CD4-positive, alpha-beta T cell treated with Interleukin-17A for 4 hours (primary cell): ENCODE data around the gene PHF14.
"Not testable (repeated sequence)": the region's sequence is repeated elsewhere in the genome, so short reads cannot be mapped to it uniquely, and the experiment has no call there.

ENCODE experiments used
- DNase-seq: peaks from one replicate; pipeline ENCODE4 v3.0.0-alpha.2; 2020; ENCODE audit warnings: mixed read lengths

Gene PHF14

DNA sequence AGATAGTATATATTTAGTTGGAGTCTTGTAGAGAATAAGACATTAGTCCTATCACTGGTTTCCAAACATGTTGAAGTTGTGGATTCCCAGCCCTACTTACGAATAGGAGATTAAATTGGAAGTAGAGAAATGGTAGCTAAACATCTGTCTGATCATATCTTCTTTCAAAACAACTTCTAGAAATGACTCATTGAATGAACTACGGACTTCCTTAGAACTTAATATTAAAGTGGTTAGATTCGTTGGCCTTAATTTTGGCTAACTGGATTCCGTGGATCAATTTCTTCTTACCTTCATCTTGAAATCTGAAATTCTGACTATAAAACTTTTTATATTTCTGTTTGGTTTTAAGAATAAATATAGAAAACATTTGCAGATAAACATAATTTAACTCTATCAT, 3.4 kb downstream of the PHF14 start:
- DNase-seq = no peak

DNA sequence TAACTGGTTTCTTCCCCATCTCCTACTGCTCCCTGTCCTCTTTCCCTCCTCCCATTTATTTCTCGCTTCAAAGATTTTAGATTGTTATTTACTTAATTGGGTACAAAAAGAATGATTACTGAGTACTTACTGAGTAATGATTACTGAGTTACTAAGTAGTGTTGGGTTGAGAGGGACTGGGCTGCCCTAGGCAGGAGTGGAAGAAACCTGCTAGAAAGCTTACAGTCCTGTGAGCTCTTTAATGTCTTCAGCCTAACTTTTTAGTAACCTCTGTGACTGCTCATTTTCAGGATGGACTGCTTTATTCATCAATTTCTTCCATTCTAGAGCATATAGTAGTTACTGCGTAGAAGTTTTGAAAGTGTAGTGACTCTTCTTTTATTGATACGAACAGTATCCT, 7.6 kb downstream of the PHF14 start:
- no peak for DNase-seq

DNA sequence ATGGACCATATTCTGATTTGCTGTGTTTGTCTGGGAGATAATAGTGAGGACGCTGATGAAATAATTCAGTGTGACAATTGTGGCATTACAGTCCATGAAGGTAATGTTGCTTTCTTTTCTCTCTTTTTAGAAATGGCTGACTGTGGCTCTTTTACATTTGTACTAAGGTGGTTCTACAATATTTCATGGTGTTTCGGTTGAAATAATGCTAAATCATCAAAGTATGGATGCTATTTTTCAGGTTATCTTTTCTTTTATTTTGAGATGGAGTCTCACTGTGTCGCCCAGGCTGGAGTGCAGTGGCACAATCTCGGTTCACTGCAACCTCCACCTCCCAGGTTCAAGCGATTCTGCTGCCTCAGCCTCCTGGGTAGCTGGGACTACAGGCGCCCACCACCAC, 17.1 kb downstream of the PHF14 start:
- not testable (repeated sequence) for DNase-seq

DNA sequence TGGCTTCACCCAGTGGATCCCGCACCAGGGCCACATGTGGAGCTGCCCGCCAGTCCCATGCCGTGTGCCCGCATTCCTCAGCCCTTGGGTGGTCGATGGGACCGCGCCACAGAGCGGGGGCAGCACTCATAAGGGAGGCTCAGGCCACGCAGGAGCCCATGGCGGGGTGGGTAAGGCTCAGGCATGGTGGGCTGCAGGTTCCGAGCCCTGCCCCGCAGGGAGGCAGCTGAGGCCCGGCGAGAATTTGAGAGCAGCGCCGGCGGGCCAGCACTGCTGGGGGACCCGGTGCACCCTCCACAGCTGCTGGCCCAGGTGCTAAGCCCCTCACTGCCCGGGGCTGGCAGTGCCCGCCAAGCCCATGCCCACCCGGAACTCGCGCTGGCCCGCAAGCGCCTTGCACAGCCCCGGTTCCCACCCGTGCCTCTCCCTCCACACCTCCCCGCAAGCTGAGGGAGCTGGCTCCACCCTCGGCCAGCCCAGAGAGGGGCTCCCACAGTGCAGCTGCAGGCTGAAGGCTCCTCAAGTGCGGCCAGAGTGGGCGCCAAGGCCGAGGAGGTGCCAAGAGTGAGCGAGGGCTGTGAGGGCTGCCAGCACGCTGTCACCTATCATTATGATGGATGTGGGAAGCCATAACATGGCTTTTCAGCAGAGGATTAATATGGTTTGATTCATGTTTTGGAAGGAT, 22.0 kb downstream of the PHF14 start:
- DNase-seq = not testable (repeated sequence)

DNA sequence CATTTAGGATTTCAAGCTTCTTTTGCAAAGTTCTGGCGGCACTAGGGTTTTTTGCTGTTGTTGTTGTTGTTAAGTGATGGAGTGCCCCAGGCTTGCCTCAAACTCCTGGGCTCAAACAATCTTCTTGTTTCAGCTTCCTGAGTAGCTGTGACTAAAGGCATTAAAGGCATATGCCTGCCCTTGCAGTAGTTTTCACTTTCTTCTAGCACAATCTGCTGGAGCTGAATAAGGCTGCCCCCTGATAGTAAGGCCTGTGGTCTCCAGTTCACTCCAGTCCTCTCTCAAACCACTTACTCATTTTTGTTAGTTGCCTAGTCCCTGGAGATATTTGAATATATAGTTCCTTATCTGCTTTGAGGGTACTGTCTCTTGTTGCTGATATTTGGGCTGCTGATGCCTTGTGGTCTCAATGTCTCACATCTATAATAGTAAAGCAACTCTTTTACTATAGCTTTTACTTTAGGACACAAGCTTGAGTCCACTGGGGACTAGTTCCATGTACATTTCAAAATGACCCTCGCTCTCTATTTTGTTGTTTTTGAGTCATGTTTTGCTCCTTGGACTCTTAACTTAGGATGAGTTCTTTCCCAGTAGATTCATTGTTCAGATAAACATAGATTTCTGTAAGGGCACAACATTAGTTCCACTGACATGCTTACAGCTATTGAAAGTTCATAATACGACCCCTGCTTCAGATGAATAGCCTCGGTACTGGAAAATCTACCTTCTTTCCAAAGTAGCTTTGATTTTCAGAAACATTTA, 25.5 kb downstream of the PHF14 start:
- DNase-seq = no peak

DNA sequence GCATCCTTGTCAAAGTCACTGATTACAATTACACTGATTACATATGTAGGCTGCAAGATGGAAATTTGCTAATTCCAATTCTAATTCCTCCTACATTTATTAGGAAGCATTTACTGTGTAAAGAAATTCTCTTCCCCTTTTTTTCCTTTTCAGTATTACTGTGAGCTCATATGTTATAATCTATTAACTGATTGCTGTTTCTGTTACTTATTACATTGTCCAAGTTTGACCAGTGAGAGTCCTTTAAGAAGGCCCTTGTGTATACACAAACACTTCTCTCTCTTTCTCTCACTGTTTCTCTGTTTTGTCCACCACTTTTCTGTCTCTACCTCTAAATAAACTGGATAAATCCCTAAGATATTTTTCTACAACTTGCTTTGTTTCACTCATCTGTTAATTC, 31.5 kb downstream of the PHF14 start:
- no peak for DNase-seq

DNA sequence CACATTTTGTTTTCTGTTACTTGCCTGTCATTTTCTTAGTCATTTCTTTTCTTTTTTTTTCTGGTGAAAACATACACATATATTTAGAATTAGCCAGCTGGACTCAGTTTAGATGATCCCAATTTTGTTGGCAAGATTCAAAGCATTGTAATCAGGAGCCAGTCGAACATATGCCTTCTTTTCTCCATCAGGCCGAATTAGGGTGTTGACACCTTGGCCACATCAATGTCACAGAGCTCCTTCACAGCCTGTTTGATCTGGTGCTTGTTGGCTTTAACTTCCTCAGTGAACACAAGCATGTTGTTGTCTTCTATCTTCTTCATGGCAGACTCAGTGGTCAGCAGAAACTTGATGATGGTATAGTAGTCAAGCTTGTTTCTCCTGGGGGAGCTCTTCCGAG, 32.6 kb downstream of the PHF14 start:
- DNase-seq = no peak

DNA sequence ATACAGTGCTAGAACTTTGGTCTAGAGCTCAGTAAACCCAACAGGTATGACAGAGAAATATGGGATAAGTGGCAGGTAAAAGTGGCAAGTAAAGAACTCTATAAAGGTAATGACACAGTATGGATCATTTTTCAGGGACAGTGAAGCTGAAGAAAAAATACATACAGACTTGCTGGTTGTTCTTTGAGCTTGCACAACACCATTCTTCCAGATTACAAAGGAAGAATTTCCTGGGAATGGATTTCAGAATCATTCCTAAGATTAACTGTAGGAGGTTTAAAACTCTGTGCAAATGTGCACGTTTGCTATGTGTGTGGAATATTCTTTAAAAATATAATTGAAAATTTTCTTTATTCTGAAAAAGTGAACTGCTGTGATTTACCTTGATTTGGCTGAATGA, 36.0 kb downstream of the PHF14 start:
- DNase-seq = no peak

DNA sequence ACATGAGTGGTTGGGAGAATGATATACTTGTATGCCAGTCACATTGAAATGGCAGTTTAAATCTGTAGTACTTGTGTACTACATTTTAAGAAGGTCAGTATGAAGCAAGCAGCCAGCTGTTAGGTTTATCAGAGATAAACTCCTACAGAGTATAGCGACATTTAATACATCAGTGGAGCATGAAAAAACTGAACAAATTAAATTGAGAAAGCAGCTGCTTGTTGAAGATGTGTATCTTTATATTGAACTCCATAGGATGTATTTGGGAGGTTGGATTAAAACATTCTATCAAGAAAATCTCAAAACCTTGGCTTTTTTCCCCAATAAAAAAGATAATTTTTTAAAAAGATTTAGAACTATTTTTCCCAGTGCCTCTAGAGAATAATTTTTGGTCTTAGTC, 47.8 kb downstream of the PHF14 start:
- DNase-seq = no peak

DNA sequence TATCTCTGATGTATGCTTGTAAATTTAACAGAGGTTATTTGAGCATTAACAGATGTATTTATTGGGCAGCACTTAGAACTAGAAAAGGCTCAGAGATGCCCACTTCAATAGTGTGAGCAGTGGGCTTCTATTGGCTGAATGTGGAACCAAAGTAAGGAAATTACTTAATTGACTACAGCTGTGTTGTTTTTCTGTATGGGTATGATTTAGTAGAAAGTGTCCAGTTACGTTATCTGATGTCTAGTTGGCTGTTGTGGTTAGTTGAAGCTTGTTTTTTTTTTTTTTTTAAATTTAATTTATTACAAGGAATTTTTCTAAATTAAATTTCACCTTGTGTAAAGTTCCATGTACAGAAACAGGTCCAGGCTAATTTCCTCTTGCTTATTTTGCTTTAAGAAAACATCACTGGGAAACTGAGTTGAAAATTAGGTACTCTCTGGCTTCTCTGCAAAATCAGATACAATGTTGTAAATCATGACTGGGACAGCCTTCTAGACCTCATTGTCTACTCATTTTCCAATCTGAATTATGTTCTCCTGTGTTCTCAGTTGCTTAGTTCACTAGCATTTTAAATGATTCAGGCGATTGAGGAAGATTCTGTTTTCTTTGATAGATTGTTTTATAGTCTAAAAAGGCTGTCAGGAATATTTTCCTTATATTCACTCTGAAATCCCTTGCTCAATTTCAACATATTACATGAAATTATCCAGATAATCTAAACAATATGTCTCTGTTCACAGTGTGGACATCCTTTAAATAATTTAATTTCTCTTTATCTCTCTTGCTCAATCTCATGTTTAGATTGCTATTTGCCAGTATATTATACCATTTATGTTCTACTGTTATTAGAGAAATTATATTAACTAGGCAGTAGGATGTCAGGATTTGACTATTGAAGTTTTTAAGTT, 53.0 kb downstream of the PHF14 start:
- no peak for DNase-seq

DNA sequence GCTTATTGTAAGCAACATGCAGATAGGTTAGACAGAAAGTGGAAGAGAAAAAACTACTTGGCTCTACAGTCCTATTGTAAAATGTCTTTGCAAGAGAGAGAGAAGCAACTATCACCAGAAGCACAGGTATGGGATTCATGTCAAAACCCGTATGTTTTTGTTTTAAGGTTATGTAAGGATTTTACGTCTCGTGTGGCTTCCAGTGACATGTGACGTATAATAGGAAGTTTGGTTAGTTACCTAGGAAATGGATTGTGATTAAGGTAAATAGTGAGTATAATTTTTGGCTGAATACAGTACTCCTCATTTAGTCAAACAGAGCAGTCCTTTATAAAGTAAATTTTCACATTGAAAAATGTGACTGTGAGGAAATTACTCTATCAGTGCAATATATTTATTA, 62.0 kb downstream of the PHF14 start:
- no peak for DNase-seq

DNA sequence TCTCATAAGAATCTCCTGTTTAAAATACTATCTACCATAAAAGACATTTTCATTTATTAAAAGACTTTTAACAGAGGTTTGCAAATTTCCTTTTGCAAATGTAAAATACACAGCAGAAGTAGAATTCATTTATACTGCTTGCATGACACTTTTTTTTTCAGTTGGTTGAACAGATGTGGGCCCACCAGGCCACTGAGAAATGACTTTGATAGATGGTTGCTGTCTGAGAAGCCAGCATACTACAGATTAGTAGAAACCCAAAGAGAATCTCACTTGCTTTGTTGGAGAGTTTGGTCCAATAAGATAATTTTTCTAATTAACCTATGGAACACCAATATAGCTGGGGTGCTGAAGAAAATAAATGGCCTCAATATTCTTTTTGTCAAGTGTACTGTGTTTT, 66.3 kb downstream of the PHF14 start:
- DNase-seq = no peak

DNA sequence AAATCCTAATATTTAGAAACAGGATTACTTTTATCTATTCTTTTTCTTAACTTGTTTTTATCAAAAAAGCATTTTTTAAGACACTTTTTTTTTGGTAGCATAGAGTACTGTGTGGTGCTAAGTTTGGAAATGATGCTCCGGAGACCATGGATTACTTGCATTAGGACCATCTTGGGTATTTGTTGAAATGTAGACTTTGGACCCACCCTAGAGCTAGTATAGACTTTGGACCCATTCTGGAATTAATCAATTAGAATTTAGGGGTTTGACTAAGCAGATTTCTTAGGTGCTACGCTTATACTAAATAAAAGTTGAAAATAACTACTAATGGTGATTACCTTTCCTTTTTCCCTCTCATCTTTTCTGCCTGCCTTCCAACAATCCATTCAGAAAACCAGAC, 80.4 kb downstream of the PHF14 start:
- DNase-seq = no peak

DNA sequence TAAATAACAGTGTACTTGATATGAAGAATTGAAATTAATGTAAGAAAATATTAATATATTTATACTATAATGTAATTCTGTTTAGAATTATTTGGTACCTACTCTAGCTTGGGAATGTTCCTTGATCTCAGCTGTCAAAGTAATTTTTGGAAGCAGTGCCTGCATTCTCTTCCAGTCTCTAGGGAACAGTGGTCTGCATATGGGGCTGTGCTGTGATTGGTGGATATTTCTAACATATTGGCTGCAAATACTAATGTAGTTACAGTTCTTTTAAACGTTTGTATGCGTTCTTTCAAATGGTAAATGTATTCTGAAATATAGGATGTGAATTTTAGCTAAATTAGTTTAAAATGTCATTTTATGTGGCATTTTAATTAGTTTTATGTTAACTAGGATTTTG, 87.2 kb downstream of the PHF14 start:
- DNase-seq = no peak

DNA sequence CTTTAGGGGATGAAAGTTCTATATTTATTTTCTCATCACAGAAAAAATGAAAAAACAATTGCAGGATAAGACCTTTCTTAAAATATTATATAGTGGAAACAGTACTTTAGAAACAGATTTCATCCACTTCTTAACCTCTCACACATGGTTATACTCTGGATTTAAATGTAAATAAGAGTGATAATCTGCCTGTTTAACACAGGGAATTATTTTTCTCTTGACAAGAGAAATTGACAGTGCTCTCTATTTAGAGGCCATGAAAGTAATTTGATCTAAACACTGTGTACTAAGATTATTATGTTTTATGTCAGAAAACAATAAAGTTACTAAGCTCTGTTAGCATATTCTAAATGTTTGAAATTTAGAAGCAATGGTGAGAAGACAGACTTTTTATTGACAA, 88.4 kb downstream of the PHF14 start:
- no peak for DNase-seq

DNA sequence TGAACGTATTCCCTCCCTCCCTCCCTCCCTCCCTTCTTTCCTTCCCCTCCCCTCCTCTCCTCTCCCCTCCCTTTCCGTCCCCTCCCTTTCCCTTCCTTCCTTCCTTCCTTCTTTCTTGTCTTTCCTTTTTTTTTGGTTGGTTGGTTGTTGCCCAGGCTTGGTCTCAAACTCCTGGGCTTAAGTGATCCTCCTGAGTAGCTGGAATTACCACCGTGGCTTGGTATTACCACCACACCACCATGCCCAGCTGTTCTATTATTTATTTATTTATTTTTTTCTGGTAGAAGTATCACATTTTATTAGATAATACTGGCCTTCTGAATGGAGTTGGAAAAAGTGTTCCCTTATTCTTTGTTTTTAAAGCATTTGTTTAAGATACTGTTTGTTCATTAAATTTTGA, 95.9 kb downstream of the PHF14 start:
- no peak for DNase-seq

DNA sequence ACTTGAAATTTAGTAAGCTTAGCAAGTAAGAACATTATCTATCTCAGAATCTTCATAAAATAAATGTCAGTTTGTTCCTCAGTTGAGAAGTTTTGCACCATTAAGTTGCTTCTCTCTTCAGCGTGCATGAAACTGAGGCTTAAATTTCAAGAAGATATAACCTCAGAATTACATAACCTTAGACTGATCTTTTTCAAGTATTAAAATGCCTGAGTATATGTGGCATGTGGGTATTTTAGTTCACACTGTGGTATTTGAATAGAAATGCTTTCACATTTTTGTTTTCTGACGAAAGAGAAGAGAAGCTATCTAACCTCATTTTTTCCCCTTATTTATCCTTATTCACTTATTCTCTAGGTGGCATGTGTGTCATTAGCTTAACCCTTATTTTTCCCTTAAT, 104.1 kb downstream of the PHF14 start:
- no peak for DNase-seq

DNA sequence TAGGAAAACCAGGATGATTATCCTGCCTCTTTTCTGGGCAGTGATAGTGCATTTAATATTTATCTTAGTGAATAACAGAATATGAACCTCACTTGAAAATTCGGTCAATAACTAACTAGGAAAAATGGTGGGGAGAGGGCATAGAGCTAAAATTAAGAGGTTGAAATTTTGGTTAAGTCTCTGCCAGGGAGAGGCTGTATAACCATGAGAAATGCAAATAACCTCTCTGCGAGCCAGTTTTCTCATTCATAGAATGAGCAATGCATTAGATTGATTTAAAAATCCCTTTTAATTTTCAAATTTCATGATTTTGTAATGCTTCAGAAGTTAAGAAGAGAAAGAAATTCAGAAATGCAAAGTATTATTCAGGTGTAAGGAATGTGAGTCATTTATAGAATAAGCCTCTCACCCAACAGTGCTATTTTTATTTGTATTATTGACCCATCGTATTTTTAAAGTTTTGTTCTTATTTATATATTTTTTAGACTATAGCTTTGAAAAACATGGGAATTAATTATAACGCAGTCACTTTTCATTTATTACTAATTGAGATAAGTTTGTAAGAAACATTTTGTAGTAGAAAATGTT, 104.7 kb downstream of the PHF14 start:
- no peak for DNase-seq

DNA sequence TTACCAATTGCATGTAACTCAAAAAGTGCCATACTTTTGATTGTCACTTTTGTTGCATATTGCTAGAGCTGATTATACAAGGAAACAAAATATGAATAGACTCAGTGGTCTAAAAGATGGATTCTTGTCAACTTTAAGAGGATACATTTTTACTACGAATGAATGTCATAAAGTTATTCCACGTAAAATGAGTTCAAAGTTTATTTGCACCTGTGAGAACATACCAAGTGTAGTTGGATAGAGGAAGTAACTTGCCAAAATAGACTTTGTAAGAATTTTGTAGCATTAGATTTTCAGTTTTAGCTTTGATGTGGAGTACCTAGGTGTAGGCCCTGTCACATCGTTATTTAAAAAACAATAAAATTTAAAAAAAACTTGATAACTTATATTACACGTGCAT, 106.2 kb downstream of the PHF14 start:
- no peak for DNase-seq

DNA sequence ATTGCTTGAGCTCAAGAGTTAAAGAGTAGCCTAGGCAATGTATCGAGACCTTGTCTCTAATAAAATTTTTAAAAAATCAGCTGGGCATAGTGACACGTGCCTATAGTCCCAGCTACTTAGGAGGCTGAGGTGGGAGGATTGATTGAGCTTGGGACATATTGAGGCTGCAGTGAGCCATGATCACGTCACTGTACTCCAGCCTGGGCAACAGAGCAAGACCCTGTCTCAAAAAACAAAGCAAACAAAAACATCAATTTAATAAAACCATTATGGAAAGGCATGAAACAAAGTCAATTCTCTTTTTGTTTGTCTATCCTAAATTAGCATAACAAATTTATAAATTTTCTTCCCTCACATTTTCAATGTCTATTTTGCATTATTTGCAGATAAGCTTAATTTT, 108.4 kb downstream of the PHF14 start:
- DNase-seq = no peak

DNA sequence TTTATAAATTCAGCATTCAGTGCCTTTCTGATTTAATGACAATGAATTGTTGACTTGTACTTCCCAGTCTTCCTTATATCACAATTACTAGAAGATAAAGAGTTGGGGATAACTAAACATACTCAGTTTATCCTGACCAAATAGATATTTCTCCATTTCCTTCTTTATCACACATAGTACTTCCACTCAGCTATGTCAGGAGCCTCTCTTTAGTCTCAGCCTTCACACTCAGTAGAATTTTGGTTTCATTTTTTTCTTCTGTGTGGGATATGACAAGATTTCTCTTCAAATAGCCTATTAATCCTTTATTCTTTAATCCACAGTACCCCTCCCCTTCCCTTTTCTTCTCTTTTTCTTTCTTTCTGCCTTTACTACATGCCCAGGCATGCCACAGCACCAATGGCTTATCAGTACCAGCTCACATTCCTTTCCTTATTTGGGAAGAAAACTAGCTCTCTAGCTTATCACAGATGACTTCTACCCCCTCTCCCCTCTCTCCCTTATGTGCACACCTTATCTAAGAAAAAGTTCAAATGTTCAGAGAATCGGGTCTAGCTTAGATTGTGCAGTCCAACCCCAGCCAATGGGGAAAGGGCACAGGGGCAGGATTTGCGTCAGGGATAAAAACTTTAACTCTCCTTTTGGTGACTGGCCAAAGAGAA, 109.0 kb downstream of the PHF14 start:
- no peak for DNase-seq

DNA sequence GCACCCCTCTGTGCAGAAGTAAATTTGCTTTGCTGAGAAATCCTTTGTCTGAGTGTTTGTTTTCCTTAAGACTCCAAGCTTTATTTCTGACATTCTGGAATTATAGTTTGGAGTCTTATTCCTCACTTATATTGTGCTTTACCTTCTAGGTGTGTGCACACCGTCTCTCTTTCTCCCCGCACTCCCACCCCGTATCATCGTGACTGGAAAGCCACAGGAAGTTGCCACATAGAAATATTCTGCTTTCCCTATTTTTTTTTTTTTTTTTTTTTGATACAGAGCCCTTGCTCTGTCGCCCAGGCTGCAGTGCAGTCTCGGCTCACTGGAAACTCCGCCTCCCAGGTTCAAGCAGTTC, 109.5 kb downstream of the PHF14 start:
- no peak for DNase-seq

DNA sequence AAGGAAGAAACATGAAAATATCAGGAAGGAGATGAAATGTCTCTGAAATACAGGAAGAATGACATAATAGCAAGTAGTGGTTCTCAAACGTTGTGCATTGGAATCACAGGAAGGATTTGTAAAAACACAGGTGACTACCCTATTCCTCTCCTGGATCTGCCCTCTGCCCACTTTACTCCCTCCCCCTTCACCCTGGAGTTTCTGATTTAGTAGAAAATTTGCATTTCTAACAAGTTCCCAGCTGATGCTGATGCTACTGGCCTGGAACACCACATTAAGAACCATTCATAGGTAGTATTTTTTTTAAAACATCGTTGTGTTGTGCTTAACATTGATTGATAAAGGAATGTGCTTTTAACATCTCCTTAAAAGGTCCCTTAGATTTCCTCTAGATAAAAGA, 130.9 kb downstream of the PHF14 start:
- DNase-seq = no peak
